ENCODE measurements around the gene TMEM156.
"Not testable (repeated sequence)": the region's sequence is repeated elsewhere in the genome, so short reads cannot be mapped to it uniquely, and the experiment has no call there.

TMEM156 gene

GRCh38 chr4:38948551-38948950 is 83.7 kb downstream of the TMEM156 start:
- Histone ChIP-seq H3K27ac (no peak overlapping the region), H3K79me2 (no peaks in the 10 kb centered on the region), H3K4me1 (no peaks in the 10 kb centered on the region), H3K4me2 (ENCODE audit: low read length) (no peak overlapping the region), H2AFZ (no peak overlapping the region), H3K27me3 (ENCODE audit: control insufficient read depth, insufficient read depth, low read length) (no peaks in the 10 kb centered on the region), H3K4me3 (ENCODE audit: low read depth, low read length) (no peak overlapping the region), H3K9me3 (ENCODE audit: control insufficient read depth, low read length) (no peaks in the 10 kb centered on the region), H3K9ac (no peak overlapping the region), H3K36me3 (ENCODE audit: control insufficient read depth, insufficient read depth, low read length) (no peaks in the 10 kb centered on the region)
- TF ChIP-seq, protein P1, sequence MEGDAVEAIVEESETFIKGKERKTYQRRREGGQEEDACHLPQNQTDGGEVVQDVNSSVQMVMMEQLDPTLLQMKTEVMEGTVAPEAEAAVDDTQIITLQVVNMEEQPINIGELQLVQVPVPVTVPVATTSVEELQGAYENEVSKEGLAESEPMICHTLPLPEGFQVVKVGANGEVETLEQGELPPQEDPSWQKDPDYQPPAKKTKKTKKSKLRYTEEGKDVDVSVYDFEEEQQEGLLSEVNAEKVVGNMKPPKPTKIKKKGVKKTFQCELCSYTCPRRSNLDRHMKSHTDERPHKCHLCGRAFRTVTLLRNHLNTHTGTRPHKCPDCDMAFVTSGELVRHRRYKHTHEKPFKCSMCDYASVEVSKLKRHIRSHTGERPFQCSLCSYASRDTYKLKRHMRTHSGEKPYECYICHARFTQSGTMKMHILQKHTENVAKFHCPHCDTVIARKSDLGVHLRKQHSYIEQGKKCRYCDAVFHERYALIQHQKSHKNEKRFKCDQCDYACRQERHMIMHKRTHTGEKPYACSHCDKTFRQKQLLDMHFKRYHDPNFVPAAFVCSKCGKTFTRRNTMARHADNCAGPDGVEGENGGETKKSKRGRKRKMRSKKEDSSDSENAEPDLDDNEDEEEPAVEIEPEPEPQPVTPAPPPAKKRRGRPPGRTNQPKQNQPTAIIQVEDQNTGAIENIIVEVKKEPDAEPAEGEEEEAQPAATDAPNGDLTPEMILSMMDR (IDR thresholded peaks at IDR 0.05) = no peak

DNA sequence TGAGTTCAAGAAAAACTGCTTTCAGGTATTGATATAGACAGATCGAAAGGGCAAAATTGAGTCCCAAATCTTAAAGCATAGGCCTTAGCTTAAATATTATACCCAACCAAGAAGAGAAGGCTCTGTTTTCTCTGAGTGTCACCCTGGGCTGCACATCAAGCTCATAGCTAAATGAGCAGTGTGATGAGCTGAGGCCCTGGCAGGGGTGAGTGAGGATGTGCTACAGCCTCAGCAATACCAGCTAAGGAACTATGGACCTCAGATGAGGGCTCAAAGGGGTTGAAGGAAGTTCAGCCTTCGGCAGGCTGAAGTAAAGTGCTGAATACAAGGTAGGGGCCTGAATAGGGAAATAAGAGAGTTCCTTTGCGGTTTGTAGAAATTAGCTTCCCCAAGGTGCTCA is 85.3 kb downstream of the TMEM156 start:
- Histone ChIP-seq H3K4me1 (no peaks in the 10 kb centered on the region), H3K4me3 (ENCODE audit: low read depth, low read length) (no peak overlapping the region), H3K9ac (no peak overlapping the region), H2AFZ (no peak overlapping the region), H3K27me3 (ENCODE audit: control insufficient read depth, insufficient read depth, low read length) (no peaks in the 10 kb centered on the region), H3K4me2 (ENCODE audit: low read length) (no peak overlapping the region), H3K79me2 (no peaks in the 10 kb centered on the region), H3K36me3 (ENCODE audit: control insufficient read depth, insufficient read depth, low read length) (no peaks in the 10 kb centered on the region), H3K27ac (no peak overlapping the region), H3K9me3 (ENCODE audit: control insufficient read depth, low read length) (no peaks in the 10 kb centered on the region)
- TF ChIP-seq, protein P1 (IDR thresholded peaks at IDR 0.05) = no peak

GRCh38 chr4:38944440-38944839 is 87.8 kb downstream of the TMEM156 start:
- no peak overlapping the region for H3K4me3 ChIP-seq (ENCODE audit: low read depth, low read length)
- no peak overlapping the region for H3K4me2 ChIP-seq (ENCODE audit: low read length)
- H3K9ac ChIP-seq = no peak overlapping the region
- no peak overlapping the region for H2AFZ ChIP-seq
- no peak overlapping the region for H3K27ac ChIP-seq
- no peaks in the 10 kb centered on the region for H3K4me1 ChIP-seq
- H3K9me3 ChIP-seq (ENCODE audit: control insufficient read depth, low read length) = no peaks in the 10 kb centered on the region
- no peaks in the 10 kb centered on the region for H3K79me2 ChIP-seq
- TF ChIP-seq, protein P1 (IDR thresholded peaks at IDR 0.05) = no peak
- H3K36me3 ChIP-seq (ENCODE audit: control insufficient read depth, insufficient read depth, low read length) = no peaks in the 10 kb centered on the region
- H3K27me3 ChIP-seq (ENCODE audit: control insufficient read depth, insufficient read depth, low read length) = no peaks in the 10 kb centered on the region

DNA sequence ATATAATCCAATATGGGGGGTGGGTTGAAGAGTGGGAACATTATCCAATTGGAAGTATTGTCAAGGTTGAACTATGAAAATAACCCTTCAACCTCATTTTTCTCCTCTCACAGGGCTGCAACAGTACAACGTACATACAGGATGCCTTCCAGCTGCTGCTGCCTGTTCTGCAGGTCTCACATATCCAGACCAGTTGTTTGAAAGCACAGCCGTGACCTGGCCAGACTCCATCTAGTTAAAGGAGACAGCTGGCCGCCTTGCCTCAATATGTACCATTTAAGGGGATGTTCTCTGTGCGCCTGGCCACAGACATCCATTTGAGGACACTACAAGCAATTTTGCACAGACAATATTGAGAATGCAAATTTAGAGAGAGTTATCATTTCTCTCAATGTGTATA is 88.9 kb downstream of the TMEM156 start:
- Histone ChIP-seq H3K4me3 (ENCODE audit: low read depth, low read length) (no peak overlapping the region), H3K4me2 (ENCODE audit: low read length) (no peak overlapping the region), H3K27ac (no peak overlapping the region), H3K27me3 (ENCODE audit: control insufficient read depth, insufficient read depth, low read length) (no peaks in the 10 kb centered on the region), H3K4me1 (no peaks in the 10 kb centered on the region), H3K9me3 (ENCODE audit: control insufficient read depth, low read length) (no peaks in the 10 kb centered on the region), H3K79me2 (no peaks in the 10 kb centered on the region), H3K36me3 (ENCODE audit: control insufficient read depth, insufficient read depth, low read length) (no peaks in the 10 kb centered on the region), H2AFZ (no peak overlapping the region), H3K9ac (no peak overlapping the region)
- TF ChIP-seq, protein P1 (IDR thresholded peaks at IDR 0.05) = no peak

DNA sequence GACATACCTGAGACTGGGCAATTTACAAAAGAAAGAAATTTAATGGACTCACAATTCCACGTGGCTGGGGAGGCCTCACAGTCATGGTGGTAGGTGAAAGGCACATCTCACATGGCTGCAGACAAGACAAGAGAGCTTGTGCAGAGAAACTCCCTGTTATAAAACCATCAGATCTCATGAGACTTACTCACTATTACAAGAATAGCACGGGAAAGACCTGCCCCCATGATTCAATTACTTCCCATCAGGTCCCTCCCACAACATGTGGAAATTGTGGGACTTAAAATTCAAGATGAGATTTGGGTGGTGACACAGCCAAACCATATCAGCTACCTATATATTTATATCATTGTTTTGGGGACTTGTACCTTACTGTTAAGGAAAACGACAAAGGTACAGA is 90.3 kb downstream of the TMEM156 start:
- not testable (repeated sequence) for H3K9me3 ChIP-seq (ENCODE audit: control insufficient read depth, low read length); H3K9ac ChIP-seq; H3K79me2 ChIP-seq; H3K27ac ChIP-seq; H3K4me1 ChIP-seq; H3K4me2 ChIP-seq (ENCODE audit: low read length); H2AFZ ChIP-seq; H3K4me3 ChIP-seq (ENCODE audit: low read depth, low read length); H3K36me3 ChIP-seq (ENCODE audit: control insufficient read depth, insufficient read depth, low read length); H3K27me3 ChIP-seq (ENCODE audit: control insufficient read depth, insufficient read depth, low read length)

Data from parathyroid adenoma (tissue), 2 donors.